CD4-positive, alpha-beta T cell treated with Interleukin-1 beta for 1 hour (primary cell): ENCODE data around the gene ANXA8.

Experiments
- DNase-seq, 2 donors: peaks; one replicate each; pipeline ENCODE4 v3.0.0-alpha.2; 2020 to 2022

ANXA8 gene

DNA sequence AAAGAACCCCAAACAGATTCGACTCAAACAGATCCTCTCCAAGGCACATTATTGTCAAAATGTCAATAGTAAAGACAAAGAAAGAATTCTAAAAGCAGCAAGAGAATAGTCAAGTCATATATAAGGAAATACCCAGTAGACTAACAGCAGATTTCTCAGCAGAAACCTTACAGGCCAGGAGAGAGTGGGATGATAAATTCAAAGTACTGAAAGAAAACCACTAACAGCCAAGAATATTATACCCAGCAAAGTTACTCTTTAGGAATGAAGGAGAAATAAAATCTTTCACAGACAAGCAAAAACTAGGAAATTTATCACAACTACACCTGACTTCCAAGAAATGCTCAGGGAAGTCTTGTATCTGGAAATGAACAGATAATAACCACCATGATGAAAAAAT is 38.2 kb downstream of the ANXA8 start:
- no peak for DNase-seq

DNA sequence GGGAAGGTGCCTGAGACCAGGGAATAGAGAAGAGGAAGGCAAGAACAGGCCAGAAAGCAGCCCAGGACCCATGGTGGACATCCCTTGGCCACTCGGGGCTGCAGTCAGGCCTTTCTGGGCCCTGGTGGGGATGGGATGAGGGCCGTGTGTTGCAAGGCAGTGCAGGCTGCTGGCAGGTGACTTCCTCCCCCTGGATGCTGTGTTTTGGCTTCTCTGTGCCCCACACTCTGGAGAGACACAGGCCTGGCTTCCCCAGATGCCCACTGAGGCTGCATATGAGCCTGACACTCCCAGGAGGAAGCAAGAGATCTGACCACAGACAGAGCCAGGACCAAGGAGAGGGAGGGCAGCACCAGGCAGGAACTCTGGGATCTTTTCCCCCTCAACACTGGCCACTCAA is 39.9 kb downstream of the ANXA8 start:
- DNase-seq: no peak

DNA sequence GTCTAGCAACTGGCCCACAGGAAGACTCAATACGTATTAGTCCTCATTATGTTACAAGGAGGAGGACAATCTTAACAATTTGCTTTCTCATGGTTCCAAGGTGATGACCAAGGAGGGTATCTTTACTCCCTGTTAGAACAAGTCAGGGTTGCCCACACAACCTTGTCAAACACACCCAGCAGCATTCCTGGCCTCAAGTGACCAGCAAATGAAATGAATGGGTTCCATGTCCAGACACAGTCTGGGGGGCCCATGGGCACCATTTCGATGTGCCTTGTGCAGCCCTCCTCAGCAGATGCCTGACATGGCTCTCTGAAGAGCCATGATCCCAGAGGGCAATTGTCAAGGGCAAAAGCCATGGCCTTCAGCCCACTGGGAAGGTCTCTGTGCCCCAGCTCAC is 40.8 kb downstream of the ANXA8 start:
- no peak for DNase-seq

DNA sequence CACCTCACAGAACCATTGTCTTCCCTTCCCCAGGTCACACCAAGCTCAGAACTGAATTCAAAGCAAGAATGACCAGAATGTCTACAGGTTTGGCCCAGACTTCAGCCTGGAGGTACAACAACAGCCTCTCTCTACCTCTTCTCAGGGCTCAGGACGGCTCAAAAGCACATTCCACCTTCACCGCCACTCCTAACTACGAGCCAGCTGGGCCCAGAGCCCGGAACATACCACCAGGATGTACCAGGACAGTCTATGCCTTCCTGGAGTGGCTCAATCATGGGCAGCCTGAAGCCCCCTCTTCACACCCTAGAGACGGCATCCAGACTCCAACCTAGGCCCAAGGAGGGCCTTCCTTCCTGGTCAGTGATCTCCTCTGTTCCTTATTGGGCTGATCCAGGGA is 41.6 kb downstream of the ANXA8 start:
- DNase-seq: no peak

DNA sequence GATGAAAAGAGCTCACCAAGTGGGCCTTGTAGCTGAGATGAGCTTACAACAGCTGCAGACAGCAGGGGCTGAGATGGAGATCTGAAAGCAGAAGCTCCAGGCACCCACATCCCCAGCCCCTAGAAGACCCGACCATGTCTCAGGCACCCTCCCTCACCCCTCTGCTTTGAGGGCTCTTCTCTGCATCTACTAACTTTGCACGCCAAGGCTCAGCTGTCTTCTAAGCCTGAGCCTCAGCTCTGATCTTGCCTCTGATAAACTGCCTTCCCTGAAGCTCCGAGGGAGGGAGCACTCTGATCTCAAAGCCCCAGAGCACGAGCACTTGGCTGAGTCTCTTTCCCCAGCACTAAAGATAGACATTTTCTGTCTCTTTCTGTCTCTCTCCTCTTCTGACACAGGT is 42.0 kb downstream of the ANXA8 start:
- DNase-seq: no peak

DNA sequence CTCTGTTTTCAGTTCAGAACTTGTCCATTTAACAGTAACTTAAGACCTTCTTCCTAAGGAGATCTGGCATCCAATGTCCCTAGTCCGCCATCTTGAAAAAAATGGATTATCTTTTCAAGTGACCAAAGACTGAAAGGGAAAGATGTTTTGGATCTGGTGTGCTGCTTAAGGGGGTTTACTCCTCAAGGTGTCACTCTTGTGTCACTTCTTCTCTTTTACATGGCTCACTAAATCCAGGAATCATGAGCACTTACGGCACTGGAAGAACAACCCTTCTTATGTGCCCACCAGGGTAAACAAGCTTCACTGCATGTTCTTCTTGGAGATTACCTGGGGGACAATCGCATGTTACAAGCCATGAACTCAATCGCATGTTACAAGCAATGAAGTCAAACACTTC is 43.7 kb downstream of the ANXA8 start:
- DNase-seq: no peak

DNA sequence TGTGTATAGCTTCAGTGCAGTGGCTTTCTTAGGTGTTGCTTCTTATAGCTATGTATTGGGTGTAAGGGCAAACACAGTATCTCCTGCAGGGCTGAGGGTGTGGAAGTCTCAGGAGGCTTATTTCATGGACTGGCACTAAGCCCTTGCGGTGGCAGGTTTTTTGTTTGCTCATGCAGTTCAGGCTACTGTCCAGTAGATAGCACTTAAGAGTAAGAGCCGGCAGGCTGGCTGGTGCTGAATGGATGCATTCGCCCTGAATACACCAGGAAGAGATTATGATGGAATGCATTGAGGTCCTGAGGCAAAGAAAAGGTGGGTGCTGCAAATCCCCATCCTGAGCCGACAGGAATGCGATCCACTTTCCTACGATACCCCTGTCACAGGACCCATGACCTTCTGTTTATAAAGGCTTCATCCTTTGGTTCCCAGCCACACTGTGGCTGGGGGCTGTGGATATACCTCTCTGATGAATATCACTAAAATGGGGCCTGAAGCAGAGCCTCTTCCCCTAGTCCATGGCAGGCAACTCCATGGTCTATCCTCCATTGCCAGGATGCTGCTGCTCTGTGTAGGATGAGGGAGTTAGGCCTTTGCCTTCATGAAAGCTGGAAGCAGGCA is 44.9 kb downstream of the ANXA8 start:
- DNase-seq: no peak

DNA sequence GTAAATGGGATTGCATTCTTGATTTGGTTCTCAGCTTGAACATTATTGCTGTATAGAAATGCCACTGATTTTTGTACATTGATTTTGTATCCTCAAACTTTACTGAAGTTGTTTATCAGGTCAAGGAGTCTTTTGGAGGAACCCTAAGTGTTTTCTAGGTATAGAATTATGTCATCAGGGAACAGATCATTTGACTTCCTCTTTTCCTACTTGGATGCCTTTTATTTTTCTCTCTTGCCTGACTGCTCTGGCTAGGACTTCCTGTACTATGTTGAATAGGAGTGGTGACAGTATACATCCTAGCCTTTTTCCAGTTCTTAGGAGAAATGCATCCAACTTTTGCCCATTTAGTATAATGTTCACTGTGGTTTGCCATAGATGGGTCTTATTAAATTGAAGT is 48.8 kb downstream of the ANXA8 start:
- DNase-seq: no peak

DNA sequence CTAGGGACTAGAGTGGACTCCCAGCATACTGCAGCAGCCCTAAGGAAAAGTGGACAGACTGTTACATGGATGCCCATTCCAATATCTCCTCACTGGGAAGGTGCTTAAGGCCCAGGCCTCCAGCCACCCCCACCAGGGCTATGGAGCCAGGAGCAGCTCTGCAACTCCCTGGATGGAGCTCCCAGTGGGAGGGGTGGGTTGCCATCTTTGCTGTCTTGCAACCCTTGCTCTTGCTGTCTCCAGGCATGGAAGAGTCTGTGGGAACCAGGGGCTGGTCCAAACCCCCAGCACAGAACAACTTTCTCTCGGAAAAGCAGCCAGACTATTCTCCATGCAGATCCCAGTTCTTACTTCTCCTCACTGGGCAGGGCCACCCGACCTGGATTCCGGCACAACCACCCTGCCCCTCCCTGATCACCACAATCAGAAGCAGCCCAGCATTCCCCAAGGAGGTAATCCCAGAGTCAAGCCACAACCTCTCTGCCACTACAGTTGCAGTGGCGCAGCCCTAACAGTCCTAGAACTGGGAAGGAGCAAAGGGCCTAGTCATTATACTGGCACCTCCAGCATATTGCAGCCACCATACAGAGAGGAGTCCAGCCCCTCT is 58.0 kb downstream of the ANXA8 start:
- no peak for DNase-seq

DNA sequence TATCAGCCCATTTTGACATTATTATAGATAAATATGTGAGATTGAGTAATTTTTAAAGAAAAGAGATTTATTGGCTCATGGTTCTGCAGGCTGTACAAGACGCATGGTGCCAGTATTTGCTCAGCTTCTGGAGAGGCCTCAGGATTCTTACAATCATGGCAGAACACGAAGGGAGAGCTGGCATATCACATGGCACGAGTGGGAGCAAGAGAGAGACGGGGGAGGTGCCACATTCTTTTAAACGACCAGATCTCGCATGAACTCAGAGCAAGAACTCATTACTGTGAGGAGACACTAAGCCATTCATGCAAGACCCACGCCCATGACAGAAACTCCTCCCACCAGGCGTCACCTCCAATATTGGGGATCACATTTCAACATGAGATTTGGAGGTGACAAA is 59.7 kb downstream of the ANXA8 start:
- no peak for DNase-seq

DNA sequence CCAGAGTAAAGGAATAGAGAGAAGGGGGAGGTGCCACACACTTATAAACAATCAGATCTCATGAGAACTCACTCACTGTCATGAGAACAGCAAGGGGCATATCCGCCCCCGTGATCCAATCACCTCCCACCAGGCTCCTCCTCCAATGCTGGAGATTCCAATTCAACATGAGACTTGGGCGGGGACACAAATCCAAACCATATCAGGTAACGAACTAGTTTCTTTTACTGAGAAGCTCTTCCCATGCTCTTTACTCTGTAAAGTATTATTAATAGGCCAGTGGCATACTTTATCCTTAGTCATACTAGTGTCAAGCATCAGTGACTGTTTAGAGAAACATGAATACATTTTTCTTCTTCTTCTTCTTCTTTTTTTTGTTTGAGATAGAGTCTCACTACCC is 60.4 kb downstream of the ANXA8 start:
- DNase-seq: no peak

DNA sequence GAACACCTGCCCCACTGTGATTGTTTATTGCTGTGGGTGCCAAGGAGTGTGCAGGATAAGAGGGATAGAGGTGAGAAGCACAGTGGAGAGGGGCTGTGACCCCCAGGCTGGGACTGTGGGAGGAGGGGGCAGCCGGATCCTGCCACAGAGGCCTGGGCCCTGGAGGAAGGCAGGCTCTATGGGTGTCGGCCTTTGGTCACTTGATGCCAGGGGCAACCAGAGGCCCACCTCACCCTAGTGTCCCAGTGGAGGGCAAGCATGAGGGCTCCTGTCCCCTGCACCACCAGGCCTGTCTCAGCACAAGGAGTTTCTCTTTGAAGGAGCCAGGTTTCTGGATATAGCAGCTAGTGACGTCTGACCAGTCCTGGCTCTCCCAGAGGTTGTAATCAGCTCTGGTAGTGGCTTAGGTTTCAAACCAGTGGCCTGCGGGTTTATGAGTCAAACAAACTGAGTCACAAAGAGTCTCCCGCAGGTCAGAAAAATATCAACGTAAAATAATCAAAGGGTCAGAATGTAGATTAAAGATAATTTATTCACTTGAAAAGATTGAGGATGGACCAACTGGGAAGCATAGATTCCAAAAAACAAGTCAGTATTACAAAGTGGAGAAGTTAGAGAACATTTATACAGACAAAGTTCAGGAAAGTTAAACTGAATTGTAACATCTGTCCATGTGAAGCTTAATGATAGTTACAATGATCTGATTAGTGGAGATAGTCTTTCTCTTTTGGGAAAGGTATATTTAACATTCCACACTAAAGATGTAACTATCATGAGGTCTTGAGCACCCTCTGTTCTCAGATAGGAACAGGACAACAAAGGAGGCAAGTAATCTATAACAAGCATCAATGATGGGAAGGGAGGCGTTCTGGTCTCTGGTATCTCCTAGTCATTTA is 62.6 kb downstream of the ANXA8 start:
- no peak for DNase-seq

DNA sequence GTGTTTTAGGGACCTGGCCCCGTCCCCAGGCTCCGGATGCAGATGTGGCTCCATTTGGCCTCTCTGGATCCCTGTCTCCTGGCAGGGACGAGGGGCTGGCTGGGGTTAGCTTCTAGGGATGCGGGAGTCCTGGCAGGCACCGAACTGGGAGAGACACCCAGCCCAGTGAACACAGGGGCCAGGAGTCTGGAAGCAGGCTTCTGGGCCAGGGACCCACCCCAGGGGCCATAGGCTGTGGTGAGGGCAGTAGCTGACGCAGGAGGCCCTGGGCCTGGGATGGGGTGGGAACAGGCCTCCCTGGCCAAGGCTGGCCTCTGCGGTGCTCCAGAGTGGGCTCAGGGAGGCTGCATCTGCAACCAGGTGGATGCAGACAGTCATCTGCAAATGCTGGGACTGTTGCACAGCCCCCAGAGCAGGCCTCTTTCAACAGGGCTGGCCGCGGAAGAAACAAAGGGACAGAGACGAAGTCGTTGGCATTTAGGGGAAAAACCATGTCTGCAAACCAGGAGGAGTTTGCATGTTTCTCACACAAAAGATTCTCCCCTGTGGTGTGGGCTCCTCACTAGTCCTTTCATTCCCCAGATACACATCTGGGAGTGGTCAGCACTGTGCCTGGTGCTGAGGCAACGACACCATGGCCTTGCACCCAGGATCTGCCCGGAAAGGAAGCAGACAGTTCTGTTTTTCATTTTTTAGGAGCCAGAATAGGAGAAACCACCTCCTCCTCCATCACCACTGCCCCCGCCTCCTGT is 63.4 kb downstream of the ANXA8 start:
- no peak for DNase-seq

DNA sequence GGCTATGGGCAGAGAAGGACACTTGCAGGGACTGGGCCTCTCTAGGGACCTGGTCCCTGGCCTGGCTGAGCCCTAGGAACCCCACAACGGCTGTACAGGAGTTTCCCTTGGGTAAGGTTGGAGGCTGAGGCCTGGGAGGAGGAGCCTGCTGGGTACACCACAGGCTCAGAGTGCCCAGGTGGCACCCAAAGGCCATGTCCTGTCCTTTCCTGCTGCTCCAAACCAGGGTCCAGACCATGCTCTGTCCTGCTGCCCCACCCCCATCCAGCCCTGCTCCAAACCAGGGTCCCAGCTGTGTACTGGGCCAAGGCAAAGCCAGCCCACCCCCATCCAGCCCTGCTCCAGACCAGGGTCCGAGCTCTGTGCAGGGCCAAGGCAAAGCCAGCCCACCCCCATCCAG is 64.5 kb downstream of the ANXA8 start:
- no peak for DNase-seq

DNA sequence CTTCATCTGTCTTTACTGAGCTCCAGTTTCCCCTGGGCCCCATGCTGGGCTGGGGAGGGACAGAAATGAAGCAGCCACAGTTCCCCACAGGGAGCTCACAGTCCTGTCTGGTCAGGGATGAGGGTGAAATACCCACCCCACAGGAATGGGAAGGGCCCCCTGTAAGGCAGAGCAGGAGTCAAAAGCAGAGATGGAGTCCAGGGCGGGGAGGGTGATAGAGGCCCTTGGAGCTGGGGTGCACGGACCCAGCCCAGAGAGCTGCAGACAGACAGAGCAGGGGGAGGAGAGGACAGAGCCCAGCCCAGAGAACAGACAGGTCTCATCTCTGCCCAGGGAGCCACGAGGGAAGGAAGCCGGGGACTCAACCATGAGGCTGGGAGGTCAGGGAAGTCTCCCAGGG is 64.9 kb downstream of the ANXA8 start:
- DNase-seq: no peak

DNA sequence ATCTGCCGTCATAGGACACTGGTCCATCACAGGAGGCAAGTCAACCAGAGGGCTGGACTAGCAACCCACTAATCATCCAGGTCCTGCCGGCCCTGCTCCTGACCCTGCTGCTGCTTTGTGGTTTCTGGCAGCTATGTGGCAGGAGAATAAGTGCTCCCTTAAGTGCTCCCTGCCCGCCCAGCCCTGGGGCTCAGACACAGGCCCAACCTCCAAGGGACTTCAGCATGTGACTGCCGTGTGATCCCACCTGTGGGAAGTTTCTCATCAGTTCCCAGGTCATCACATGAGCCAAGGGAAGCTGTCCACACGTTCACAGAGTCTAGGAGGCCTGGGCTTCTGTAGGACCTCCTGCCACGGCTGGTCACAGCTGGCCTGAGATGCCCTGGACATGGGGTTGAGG is 65.6 kb downstream of the ANXA8 start:
- no peak for DNase-seq
